ENCODE data around the gene CNTFR. TPM values are rescaled to one million over a fixed set of nuclear protein-coding genes. Genes with fewer than 3 reads are reported as not detected.

CNTFR gene
- total and polyA plus RNA-seq, 2 of the 8 experiments (the other 6 are each of a cell fraction or from before 2014, with no cell fraction given): 1.2 to 4.2 TPM

DNA sequence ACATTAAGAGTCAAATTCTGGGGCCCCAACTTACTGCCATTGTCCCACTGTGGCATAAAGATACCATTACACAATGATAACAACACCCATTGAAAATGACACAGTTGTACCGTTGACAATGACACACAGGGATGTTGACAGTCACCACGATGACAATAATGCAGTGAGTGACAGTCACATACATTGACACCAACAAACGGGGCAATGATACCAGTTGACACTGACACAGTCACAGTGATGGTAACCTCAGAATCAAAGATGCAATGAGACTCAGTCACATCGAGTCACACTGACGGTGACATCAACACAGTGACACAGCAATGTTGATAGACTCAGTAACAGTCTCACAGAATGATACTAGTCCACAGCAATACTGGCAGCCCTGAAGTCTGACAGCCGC, 16.9 kb downstream of the CNTFR start:
- Histone ChIP-seq H3K56ac (replicated peaks; ENCODE audit: insufficient read length, low read depth, low read length) (no peak overlapping the region), H3K4ac (replicated peaks; ENCODE audit: insufficient read length, low read depth, low read length) (no peak overlapping the region), H3K9ac (replicated peaks in 1 of 4; ENCODE audit: extremely low read depth in 1 of 4, low read depth in 3 of 4, low read length in 3 of 4) (no peak overlapping the region), H2BK15ac (ENCODE audit: low read length) (no peak overlapping the region), H3K9me3 (ENCODE audit: insufficient read depth in 2 of 2, low read depth in 1 of 2, low read length in 1 of 2) (no peaks in the 10 kb centered on the region), H2BK120ac (replicated peaks; ENCODE audit: low read depth, low read length) (no peak overlapping the region), H3K23me2 (ENCODE audit: low read depth, low read length) (peaks cover 6% of the 10 kb centered on the region; the same call in 1 of the 2 replicates), H3K4me1 (replicated peaks in 1 of 4; ENCODE audit: control insufficient read depth in 3 of 4, insufficient read depth in 4 of 4, low read length in 3 of 4) (peaks cover 16 to 53% (median 26%) of the 10 kb centered on the region in 4 experiments), H2BK20ac (ENCODE audit: low read length) (no peak overlapping the region), H4K5ac (ENCODE audit: insufficient read length, low read depth, low read length) (no peak overlapping the region), H2AFZ (ENCODE audit: low read length) (no peak overlapping the region), H4K91ac (replicated peaks; ENCODE audit: insufficient read length, low read length) (no peak overlapping the region), H2AK5ac (ENCODE audit: low read depth, low read length) (no peak overlapping the region), H4K8ac (ENCODE audit: extremely low read depth, insufficient read depth, low read length) (no peak overlapping the region), H2BK5ac (ENCODE audit: low read depth, low read length) (no peak overlapping the region), H3K18ac (ENCODE audit: extremely low read depth, low read length) (no peak overlapping the region), H3K14ac (ENCODE audit: insufficient read length) (no peak overlapping the region), H3K27ac (ENCODE audit: low read depth, low read length) (no peak overlapping the region), H3K36me3 (ENCODE audit: control insufficient read depth in 2 of 4, insufficient read depth in 4 of 4, low read length in 3 of 4) (no peaks in the 10 kb centered on the region), H3K4me2 (ENCODE audit: insufficient read depth in 1 of 2, low read depth in 2 of 2, low read length in 2 of 2) (no peak overlapping the region), H3K27me3 (replicated peaks in 1 of 4; ENCODE audit: control insufficient read depth in 3 of 4, extremely low read depth in 1 of 4, insufficient read depth in 3 of 4, low read length in 3 of 4) (peaks cover 0 to 28% (median 21%) of the 10 kb centered on the region in 4 experiments; a peak in 6 of 7 replicates), H4K20me1 (replicated peaks in 1 of 2; ENCODE audit: control insufficient read depth in 1 of 2, insufficient read depth in 2 of 2, low read length in 2 of 2) (peaks cover 0 to 2% of the 10 kb centered on the region in 2 experiments), H2BK12ac (ENCODE audit: low read depth, low read length) (no peak overlapping the region), H3K23ac (ENCODE audit: insufficient read length) (no peak overlapping the region), H3K4me3 (ENCODE audit: extremely low read depth in 1 of 4, insufficient read depth in 2 of 4, low read depth in 3 of 4, low read length in 4 of 4) (no peak overlapping the region), H3K79me1 (ENCODE audit: low read depth, low read length) (no peaks in the 10 kb centered on the region), H3K79me2 (ENCODE audit: control insufficient read depth in 1 of 2, insufficient read depth in 2 of 2, low read length in 2 of 2) (no peaks in the 10 kb centered on the region)
- WGBS, 2 experiments (ENCODE audit: extremely low coverage in 1 of 2, insufficient coverage in 1 of 2, insufficient read length in 1 of 2, insufficient replicate concordance in 2 of 2, low coverage in 1 of 2, low lambda C conversion rate in 2 of 2, missing lambda C conversion rate in 1 of 2): 82% methylated on average over 6 of the region's 6 CpGs; no CpG with 5 or more reads in 1 of the 2 experiments
- ChIA-PET POLR2A (ENCODE audit: partially characterized antibody) (no interaction called here), CTCF (ENCODE audit: partially characterized antibody) (interaction anchor here (1.4 to 13.8 kb wide), 3 partner anchors 13 to 48 kb away, joined by 3 to 241 read pairs (median 3); no protein-coding TSS in a partner anchor)
- FAIRE-seq (no peak), DNase-seq (ENCODE audit: low read depth in 1 of 2, low spot score in 2 of 2) (no peak)
- TF ChIP-seq SP4 (IDR thresholded peaks at IDR 0.05; ENCODE audit: low read length) (no peak), SIN3A (conservative IDR thresholded peaks at IDR 0.05 in 1 of 2, IDR thresholded peaks at IDR 0.05 in 1 of 2; ENCODE audit: low read depth in 1 of 2, low read length in 2 of 2) (no peak), RAD21 (IDR thresholded peaks at IDR 0.05 in 1 of 2, conservative IDR thresholded peaks at IDR 0.05 in 1 of 2; ENCODE audit: low read depth in 2 of 2, low read length in 2 of 2) (no peak), TAF1 (IDR thresholded peaks at IDR 0.05; ENCODE audit: low read depth, low read length) (no peak), JUN (IDR thresholded peaks at IDR 0.05; ENCODE audit: low read depth, low read length) (no peak), PHF8 (conservative IDR thresholded peaks at IDR 0.05; ENCODE audit: low read depth, low read length) (no peak), EZH2 (IDR thresholded peaks at IDR 0.05; ENCODE audit: low read depth, low read length, severe bottlenecking) (no peak), POU5F1 (IDR thresholded peaks at IDR 0.05; ENCODE audit: low read depth, low read length) (no peak), CHD2 (IDR thresholded peaks at IDR 0.05; ENCODE audit: low read length) (no peak), JUND (IDR thresholded peaks at IDR 0.05; ENCODE audit: low read length) (no peak)
- TF ChIP-seq, protein P1, sequence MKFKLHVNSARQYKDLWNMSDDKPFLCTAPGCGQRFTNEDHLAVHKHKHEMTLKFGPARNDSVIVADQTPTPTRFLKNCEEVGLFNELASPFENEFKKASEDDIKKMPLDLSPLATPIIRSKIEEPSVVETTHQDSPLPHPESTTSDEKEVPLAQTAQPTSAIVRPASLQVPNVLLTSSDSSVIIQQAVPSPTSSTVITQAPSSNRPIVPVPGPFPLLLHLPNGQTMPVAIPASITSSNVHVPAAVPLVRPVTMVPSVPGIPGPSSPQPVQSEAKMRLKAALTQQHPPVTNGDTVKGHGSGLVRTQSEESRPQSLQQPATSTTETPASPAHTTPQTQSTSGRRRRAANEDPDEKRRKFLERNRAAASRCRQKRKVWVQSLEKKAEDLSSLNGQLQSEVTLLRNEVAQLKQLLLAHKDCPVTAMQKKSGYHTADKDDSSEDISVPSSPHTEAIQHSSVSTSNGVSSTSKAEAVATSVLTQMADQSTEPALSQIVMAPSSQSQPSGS (IDR thresholded peaks at IDR 0.05; ENCODE audit: low read length): no peak

Measured in H1 (cell line).